Nephron progenitor cell (in vitro differentiated cells): ENCODE data around the gene HOXC9.

ENCODE experiments used
- DNase-seq: peaks from one replicate; pipeline ENCODE4 v3.0.0; 2021
- H3K27ac Mint-ChIP-seq: 2 replicates; pipeline ENCODE4 v1.8.0; 2021; ENCODE audit warnings: mild to moderate bottlenecking, moderate library complexity, mixed read lengths
- H3K27me3 Mint-ChIP-seq: 2 replicates; pipeline ENCODE4 v1.8.0; 2021; ENCODE audit warnings: mild to moderate bottlenecking, low read depth, mixed read lengths; ENCODE audit not compliant: poor library complexity
- H3K36me3 Mint-ChIP-seq: 2 replicates; pipeline ENCODE4 v1.8.0; 2021; ENCODE audit warnings: low read depth, mixed read lengths
- H3K4me1 Mint-ChIP-seq: 2 replicates; pipeline ENCODE4 v1.8.0; 2021; ENCODE audit warnings: mixed read lengths
- H3K4me3 Mint-ChIP-seq: 2 replicates; pipeline ENCODE4 v1.8.0; 2021; ENCODE audit warnings: mild to moderate bottlenecking, moderate library complexity, mixed read lengths
- H3K9me3 Mint-ChIP-seq: 2 replicates; pipeline ENCODE4 v1.8.0; 2021; ENCODE audit warnings: mild to moderate bottlenecking, moderate library complexity, mixed read lengths
- TF ChIP-seq, protein P1 (sequence below): fragments of 200-600 bp; sonication (generic); IDR thresholded peaks from 2 replicates; pipeline ENCODE4 v1.5.0; 2021; ENCODE audit warnings: antibody characterized with exemption

The HOXC9 gene

DNA sequence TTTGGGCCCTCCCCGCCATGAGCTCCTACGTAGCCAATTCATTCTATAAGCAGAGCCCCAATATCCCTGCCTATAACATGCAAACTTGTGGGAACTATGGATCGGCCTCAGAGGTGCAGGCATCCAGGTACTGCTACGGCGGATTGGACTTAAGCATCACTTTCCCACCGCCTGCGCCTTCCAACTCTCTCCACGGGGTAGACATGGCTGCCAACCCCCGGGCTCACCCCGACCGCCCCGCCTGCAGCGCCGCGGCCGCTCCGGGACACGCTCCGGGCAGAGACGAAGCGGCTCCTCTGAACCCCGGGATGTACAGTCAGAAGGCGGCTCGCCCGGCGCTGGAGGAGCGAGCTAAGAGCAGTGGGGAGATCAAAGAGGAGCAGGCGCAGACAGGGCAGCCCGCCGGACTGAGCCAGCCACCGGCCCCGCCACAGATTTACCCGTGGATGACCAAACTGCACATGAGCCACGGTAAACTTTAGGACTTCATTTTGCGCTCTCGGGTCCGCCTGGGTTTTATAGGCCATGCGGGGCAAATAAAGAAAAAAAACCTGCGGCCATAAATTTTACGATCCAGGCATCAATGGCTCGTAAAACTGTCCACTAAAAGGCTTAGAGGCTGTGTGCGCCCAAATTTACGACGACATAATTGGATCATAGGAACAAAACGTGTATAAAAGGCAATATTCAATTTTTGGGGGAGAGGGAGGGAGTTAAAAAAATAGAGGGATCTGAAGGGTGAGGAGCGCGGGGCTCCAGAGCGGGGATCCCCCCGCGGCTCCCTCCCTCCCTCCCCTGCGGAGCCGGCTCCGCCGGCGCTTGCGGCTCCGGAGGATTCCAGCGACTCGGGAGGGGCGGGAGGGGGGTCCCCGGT, 33.4 kb downstream of the HOXC9 start:
- Mint-ChIP-seq H3K27me3 (peaks cover 2% of the 10 kb centered on the region), H3K4me3 (peak overlapping the region; percentile 91), H3K27ac (peak overlapping the region; percentile 100), H3K9me3 (no peaks in the 10 kb centered on the region), H3K4me1 (peaks cover 84% of the 10 kb centered on the region), H3K36me3 (peaks cover 26% of the 10 kb centered on the region)
- DNase-seq: peak; percentile 79
- TF ChIP-seq, protein P1, sequence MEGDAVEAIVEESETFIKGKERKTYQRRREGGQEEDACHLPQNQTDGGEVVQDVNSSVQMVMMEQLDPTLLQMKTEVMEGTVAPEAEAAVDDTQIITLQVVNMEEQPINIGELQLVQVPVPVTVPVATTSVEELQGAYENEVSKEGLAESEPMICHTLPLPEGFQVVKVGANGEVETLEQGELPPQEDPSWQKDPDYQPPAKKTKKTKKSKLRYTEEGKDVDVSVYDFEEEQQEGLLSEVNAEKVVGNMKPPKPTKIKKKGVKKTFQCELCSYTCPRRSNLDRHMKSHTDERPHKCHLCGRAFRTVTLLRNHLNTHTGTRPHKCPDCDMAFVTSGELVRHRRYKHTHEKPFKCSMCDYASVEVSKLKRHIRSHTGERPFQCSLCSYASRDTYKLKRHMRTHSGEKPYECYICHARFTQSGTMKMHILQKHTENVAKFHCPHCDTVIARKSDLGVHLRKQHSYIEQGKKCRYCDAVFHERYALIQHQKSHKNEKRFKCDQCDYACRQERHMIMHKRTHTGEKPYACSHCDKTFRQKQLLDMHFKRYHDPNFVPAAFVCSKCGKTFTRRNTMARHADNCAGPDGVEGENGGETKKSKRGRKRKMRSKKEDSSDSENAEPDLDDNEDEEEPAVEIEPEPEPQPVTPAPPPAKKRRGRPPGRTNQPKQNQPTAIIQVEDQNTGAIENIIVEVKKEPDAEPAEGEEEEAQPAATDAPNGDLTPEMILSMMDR: no peak

DNA sequence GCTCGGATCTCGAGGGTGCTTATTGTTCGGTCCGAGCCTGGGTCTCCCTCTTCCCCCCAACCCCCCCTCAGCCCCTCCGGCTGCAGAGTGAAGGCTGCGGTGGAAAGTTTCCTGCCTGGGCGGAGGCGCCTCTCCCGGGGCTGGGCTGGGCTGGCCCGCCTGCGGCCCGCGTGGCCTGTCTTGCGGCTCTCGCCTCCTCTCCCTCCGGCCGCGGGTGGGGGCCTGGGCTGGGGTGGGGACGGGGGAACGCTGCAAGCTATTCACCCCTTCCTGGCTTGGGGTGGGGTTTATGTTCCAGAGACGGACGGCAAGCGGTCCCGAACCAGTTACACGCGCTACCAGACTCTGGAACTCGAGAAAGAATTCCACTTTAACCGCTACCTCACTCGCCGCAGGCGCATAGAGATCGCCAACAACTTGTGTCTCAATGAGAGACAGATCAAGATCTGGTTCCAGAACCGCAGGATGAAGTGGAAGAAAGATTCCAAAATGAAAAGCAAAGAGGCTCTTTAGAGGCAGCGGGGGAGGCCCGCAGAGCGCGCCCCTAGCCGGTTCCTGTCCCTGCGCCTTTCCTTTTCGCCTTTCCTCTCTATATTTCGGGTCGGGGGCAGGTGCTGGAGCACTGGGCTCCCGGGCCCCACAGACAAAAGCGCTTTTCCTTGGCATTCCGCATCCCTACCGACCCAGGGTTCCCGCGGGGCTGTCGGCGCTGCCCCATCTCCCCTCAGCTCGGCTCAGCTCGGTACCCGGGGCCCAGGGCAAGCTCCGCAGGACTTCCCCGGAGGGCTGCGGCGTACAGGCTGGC, 34.2 kb downstream of the HOXC9 start:
- Mint-ChIP-seq H3K9me3 (no peaks in the 10 kb centered on the region), H3K36me3 (peaks cover 26% of the 10 kb centered on the region), H3K4me1 (peaks cover 88% of the 10 kb centered on the region), H3K4me3 (peak overlapping the region; percentile 95), H3K27me3 (peaks cover 2% of the 10 kb centered on the region), H3K27ac (peak overlapping the region; percentile 99)
- peak; percentile 61 for DNase-seq
- TF ChIP-seq, protein P1: no peak

DNA sequence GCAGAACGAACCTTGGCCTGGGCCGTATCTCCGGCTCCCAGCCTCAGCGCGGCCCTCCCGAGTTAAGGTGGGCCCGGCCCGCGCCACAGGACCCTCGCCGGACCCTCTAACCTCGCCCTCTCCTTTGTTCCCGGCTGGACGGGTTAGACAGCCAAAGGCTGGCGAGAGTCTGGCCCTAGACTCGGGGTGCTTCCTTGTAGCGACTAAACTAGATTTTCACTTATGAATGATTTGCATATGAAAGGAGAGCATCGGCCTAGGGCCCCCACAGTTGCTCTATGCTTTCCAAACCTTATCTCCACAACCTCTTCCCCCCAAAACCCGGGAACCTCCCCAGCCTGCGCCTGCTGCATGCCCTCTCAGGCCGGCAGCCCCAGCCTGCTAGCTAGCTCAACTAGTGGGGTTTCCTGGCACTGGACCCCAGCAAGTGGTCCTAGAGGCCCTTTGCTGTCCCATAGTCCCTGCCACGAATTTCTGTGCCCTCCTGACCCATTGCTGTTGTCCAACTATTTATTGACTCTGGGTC, 34.9 kb downstream of the HOXC9 start:
- peak overlapping the region; percentile 95 for H3K4me3 Mint-ChIP-seq
- H3K4me1 Mint-ChIP-seq: peaks cover 88% of the 10 kb centered on the region
- TF ChIP-seq, protein P1: no peak
- peaks cover 25% of the 10 kb centered on the region for H3K36me3 Mint-ChIP-seq
- peaks cover 2% of the 10 kb centered on the region for H3K27me3 Mint-ChIP-seq
- peak overlapping the region; percentile 99 for H3K27ac Mint-ChIP-seq
- no peaks in the 10 kb centered on the region for H3K9me3 Mint-ChIP-seq
- peak; percentile 17 for DNase-seq

DNA sequence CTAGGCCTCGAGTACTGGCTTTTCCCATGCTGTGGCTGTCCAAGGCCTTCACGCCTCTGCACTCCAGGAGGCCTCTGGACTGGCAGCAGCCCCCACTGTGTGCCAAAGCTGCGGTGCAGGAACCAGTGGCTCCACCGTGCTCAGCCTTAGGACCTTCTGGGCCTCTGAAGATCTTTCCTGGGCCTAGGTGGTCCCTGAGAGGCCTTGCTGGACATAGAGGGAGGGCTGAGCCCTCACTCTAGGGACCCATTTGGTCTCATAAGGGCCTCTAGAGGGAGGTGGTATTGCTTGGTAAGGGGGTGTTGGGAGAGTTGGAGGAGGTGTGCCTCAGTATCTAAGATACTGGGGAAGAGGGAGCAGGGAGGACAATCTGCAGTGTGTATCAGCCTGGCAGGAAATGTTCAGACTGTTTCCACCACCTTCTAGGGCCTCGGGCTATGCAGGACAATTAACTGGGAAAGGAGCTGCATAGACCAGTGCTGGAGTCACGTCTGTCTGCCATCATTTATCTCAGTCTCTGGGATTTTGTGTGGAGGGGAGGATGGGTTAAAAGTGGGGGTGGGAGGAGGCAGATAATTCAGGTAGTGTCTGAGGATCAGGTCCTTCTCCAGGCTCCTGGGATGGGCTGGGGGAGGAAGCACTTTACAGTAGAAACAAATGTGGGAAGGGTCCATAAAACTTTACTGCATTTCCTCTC, 35.8 kb downstream of the HOXC9 start:
- Mint-ChIP-seq H3K4me1 (peaks cover 88% of the 10 kb centered on the region), H3K27ac (peak overlapping the region; percentile 99), H3K4me3 (peak overlapping the region; percentile 95), H3K9me3 (no peaks in the 10 kb centered on the region), H3K27me3 (peaks cover 9% of the 10 kb centered on the region), H3K36me3 (peaks cover 21% of the 10 kb centered on the region)
- DNase-seq: peak; percentile 28
- TF ChIP-seq, protein P1: no peak

DNA sequence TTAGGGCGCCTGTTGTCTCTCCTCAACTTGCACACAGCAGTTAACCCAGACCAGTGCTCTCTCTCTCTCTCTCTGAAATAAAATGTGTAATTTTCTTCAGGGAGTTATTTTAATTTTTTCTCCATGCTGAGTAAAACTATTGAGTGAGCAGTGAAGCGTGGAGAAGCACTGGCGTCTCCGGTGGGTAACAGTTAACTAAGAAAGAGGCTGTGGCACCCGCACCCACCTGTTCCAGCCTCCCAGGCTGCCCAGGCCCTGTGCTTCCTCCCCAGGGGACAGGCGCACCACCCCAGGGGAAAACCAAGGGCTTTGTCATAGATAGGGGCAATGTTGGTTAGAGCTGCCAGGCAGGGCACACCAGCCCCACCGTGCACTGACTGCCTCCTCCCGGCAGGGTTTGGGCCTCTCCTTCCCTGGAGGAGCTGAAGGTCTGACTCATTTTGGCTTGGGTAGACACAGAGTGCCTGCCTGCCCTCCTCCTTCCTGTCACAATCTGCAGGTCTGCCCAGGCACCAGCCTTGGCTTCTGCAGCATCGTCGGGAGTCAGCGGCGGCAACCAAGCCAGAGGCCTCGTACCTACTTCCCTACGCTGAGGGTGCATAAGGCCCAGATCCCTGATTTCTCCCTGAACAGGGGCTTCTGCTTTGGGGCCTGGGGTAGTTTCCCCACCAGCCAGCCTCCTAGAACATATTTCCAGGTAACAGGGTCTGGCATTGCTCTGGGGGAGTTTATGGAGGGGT, 36.8 kb downstream of the HOXC9 start:
- peaks cover 7% of the 10 kb centered on the region for H3K27me3 Mint-ChIP-seq
- peak overlapping the region; percentile 99 for H3K27ac Mint-ChIP-seq
- peak overlapping the region; percentile 95 for H3K4me3 Mint-ChIP-seq
- peaks cover 28% of the 10 kb centered on the region for H3K36me3 Mint-ChIP-seq
- TF ChIP-seq, protein P1: no peak
- peak; percentile 34 for DNase-seq
- H3K9me3 Mint-ChIP-seq: no peaks in the 10 kb centered on the region
- H3K4me1 Mint-ChIP-seq: peaks cover 88% of the 10 kb centered on the region
